HG03432 (cell line): Measurements from ENCODE around the gene ERMAP.
"Not testable (repeated sequence)": the region's sequence is repeated elsewhere in the genome, so short reads cannot be mapped to it uniquely, and the experiment has no call there.

Experiments
- ATAC-seq: cut with Tn5 transposase; IDR thresholded peaks from one replicate; pipeline ENCODE4 v1.9.1; 2021; ENCODE audit warnings: mild to moderate bottlenecking, moderate library complexity; ENCODE audit not compliant: unreplicated experiment

Gene ERMAP

DNA sequence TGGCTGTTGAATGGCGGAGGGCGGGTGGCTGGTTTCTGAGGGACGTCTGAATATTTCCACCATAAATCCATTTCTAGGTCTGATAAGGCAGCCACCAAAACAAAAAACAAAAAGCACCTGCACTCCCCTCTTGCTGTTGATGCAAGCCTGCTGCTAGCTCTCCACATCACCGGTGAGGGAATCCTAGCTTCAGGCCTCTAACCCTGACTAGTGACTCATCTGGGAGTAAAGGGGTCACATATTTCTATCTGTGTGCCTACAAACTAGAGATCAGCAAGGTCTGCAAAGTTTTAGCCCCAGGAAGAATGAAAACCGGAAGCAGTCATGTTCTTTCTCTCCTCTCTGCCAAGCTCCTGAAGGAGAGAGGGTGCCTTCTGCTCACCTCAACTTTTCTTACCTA is 10.3 kb upstream of the ERMAP start:
- ATAC-seq: no peak

DNA sequence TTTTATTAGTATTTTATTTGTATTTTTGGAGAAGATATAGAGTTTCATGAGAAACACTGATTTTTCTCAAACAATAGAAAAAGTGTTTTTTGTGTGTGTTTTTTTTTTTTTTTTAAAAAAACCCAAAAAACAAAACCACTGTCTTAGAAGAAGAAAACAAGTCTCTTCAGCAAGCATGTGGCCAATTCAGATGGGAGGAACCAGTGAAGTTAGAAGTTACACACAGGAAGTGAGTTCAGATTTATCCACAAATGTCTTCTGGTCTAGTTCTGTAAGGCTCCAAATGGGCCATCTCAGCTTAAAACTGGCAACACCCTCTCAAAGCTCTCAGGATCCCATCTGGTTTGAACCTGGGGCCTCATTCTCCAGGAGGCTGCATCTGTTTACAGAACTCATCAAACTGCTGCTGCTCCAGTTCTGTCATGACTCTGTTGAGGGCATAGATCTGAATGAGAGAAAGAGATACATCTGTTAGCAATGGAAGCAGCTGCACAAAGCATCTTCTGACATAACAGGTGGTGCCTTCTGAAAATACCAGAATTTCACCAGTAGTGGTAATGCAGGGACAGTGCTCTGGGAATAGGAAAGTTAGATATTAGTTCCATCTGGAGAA is 9.8 kb upstream of the ERMAP start:
- ATAC-seq: no peak

GRCh38 chr1:42814815-42815214 is 2.1 kb upstream of the ERMAP start:
- not testable (repeated sequence) for ATAC-seq

DNA sequence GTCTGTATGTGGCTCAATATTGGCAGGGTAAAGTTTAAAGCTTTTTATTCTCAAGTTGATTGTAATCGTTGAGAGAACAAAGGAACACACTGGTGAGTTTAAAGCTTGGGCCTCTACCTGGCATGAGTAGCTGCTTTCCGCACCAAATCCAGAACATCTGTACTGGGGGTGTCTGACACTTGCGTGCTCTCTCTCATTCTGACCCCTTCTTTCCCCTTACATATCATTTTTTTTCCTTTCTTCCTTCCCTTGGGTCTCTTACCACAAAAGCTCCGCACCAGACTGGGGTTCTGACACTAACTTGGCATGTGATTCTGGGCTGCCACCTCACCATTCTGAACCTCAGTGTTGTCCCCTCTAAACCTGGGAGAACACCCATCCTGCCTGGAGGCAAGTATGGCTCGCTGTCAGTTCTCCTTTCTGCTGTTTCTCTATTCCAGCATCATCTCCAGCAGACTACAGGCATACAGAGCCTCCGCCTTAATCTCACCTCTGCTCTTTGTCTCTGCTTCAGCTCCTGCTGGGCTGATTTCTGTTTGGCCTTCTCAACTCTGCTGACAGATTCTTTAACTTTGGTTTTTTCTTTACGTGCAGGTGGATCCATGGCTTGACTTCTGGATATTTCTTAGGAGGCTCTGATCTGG is 859 bp upstream of the ERMAP start:
- ATAC-seq: peak; percentile 3

- no peak for ATAC-seq
Measured at GRCh38 chr1:42817440-42817767, 482 bp downstream of the ERMAP start.

GRCh38 chr1:42817976-42818375 is 1.1 kb downstream of the ERMAP start:
- no peak for ATAC-seq

DNA sequence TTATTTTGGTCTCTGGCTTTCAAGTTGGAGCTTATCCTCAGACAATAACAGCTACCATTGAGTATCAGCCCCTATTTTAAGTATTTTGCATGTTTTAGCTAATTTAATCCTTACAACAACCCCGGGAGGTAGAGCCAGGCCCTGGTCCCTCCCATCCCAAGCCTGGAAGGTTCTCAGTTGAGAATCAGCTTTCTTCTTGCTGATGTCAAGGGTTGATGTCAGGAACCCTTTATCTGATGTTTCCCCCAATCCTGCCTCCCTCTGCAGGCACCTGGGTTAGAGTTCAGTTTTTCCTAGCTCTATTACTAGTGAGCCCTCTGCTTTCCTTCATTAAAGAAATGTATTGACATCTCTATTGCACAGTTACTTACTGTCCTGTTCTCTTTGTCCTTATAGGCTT is 3.9 kb downstream of the ERMAP start:
- no peak for ATAC-seq

GRCh38 chr1:42821690-42822089 is 4.8 kb downstream of the ERMAP start:
- no peak for ATAC-seq

DNA sequence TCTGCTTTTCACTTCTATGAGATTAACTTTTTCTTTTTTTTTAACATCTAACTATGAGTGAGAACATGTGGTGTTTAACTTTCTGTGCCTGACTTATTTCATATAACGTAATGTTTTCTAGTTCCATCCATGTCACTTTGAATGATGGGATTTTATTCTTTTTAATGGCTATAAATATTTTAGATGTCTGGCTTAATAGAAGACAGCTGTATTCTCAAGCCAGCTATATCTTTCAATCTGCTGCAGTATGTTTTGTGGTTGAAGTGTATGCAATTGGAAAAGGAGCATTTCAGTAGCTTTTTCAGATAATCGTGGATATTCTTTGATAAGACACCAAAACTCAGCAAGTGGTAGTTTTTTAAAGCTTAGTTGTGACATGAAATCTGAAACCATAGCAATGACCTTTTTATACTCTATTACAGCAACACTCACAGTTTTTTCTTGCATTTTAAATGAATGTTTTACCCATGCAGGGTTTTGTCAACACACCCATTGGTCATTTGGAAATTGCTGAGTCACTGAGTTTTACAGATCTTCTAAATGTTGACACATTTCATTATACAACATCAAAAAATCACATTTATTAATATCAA is 6.0 kb downstream of the ERMAP start:
- no peak for ATAC-seq

DNA sequence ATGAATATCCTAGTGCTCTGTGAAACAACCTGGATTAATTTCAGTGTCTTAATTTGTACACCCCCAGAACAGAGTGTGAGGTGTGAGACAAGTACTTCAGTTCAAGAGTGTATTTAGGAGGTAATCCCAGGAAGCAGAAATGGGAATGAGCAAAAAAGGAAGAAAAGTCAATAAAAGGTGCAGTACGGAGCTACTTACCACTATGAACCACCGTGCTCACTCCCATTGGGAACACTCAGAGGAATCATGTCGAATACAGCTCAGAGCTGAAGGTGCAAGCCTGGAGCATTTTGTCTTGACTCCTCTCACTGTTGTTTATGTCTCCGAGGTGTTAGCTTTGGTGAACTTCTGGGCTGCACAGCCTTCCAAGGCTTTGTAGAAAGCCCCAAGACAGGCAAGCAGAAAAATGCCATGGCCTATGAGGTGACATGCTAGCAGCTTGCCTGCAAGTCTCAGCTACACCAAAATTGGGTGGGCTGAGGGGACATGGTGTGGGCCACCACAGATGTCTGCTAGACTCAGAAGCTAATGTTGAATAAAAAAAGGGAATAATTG is 7.6 kb downstream of the ERMAP start:
- ATAC-seq: no peak

DNA sequence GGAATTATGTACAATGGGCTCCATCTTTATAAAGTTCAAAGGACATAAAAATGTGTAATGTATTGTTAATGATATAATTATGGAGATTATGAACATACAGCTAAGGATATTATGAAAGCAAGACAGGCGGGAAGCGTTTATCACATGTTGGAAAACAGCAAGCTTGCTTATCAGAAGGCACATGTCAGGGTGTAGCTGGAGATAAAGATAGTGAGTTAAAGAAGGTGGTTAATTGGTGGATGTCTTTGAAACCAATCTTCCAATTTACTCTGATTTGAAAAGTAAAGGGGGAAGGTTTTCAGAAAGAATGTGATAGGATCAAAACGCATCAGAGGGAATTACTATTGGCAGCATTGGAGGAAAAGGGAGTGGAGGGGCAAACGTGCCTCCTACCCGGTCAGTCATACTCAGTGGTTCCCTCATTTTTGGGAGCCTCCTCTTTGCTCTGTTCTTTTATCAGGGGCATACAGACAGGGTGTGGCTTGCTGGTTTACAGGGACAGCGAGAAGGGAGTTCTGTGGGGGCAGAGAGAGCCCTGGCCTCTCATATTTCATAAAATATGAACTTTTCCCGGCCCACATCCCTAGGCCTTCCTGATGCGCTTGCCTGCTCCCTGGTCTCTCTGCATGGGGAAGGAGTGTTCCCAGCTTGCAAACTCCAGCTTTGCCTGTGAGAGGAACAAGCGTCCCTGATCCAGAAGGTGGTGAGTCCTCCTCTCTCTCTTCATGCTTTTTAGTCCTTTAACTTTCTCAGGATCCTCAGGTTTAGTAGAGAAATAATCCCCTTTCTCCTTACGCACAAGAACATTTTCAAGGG is 8.3 kb downstream of the ERMAP start:
- ATAC-seq: no peak

DNA sequence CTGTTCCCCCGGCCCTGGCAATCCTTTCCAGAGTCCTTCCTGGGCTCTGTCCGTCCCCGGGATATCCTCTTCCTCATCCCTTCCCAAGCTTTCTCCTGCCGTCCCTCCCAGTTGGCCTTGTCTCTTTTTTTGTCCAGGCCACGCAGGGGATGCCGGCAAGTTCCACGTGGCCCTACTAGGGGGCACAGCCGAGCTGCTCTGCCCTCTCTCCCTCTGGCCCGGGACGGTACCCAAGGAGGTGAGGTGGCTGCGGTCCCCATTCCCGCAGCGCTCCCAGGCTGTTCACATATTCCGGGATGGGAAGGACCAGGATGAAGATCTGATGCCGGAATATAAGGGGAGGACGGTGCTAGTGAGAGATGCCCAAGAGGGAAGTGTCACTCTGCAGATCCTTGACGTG is 13.7 kb downstream of the ERMAP start:
- ATAC-seq: no peak

- no peak for ATAC-seq
Measured at GRCh38 chr1:42831273-42831672, 14.4 kb downstream of the ERMAP start.

DNA sequence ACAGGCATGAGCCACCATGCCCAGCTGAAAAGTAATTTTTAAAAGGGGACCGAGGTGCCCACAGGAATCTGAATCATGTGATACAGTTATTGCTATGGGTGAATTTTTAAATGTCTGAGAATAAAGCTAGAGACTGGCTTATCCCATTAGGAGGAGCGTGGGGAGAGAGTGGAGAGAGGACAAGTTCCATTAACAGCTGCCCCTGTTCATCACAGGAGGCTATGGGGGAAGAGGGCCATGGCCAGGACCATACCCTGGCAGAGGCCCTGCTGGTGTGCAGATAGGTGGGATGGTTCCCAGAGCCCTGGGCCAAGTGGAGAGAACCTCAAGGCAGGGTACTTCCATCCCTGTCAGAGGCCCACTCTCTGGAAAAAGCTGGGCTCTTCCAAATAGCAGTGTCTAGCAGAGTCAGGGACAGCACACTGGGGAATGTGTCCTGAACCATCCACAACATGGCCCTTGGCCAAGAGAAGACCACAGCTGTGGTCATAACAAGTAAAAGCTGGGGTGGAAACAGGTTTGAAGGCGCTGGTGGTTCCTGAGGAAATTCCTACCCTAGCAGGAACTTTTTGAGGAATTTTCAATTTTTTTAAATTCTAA is 15.8 kb downstream of the ERMAP start:
- no peak for ATAC-seq

GRCh38 chr1:42833981-42834380 is 17.1 kb downstream of the ERMAP start:
- no peak for ATAC-seq

DNA sequence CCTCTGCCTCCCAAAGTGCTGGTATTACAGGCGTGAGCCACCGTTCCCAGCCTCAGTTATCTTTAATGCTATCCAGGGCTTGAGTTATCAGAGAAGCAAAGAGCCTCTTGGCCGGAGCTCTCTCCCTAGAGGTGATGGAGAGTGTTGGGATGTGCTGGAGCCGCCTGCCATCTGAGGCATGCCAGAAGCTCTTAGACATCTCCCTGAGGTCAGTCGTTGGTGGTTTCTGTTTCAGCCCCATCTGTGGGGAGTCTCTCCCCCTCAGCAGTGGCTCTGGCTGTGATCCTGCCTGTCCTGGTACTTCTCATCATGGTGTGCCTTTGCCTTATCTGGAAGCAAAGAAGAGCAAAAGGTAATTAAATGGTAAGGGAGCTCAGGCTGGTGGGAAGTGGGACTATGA is 17.9 kb downstream of the ERMAP start:
- no peak for ATAC-seq

GRCh38 chr1:42835422-42835821 is 18.5 kb downstream of the ERMAP start:
- ATAC-seq: no peak

DNA sequence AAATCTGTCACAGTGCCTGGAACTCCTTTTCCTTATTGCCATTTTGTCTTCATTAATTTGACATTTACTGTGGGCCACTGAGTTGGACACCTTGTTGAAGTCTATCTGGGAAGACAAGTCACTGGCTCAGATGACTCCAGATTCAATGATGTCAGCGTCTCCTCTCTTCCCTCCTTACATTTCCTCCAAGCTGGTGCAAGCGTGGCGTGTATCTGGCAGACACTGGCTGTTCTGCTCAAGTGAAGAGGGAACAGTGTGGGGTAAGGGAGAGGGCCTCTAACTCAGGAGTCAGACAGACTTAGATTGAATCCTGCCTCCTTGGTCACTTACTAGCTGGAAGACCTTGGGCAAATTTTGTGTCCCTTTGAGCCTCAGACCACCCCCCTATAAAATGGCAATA is 20.8 kb downstream of the ERMAP start:
- ATAC-seq: no peak

DNA sequence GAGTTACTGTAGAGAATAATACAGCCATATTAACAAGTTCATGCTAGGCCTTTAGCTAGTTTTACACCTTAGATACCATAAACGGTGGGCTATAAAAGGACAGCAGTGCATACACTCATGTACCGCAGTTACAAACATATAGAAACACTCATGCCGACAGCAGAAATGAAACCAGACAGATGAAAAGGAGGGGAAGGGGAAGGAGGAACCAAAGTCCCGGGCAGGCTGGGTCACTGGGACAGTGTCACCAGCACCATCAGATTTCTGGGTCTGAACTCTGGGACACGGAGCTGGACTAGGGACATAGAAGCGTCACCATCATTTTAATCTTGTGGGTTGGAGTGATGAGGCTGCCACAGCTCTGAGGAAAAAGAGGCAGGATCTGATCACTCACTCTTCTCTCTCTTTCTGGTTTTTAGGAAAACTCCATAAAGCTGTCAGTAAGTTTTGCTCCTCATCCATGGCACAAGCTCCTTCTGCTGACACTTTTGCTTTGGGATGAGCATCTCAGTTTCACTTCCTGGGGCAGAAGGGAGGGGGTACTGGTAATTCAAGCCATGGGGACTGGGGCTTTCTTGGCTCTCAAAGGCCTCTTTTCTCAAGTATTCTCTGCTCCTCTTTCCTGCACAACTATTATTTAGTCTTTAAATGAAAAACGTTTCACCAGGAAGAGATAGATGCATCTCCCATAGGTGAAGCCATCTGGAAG is 21.7 kb downstream of the ERMAP start:
- ATAC-seq: no peak

DNA sequence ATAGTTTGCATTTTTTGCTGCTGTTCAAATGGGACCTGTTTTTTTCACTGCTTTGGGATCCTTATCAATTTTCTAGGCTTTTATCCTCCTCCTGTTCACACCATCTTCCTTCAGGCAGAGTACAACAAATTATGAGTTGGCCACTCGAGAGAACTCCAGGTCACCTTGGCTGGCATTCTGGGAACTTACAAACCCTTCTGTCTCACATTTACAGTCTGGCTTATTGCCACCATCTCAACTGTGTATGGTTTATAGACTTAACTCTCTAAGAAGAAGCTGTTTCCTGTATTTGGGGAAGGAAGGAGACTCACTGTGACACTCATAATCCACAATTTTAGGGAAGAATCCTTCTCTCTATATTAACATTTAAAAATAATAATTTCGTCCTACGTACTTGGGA is 24.1 kb downstream of the ERMAP start:
- ATAC-seq: no peak
